Breast epithelium (tissue), 3 donors: ENCODE results near the gene PRDM15.

Experiments
- POLR2A ChIP-seq: fragments of 450-650 bp; IDR thresholded peaks from one replicate; pipeline ENCODE4 v1.6.1; 2016; ENCODE audit warnings: antibody characterized with exemption, mild to moderate bottlenecking, moderate library complexity
- POLR2AphosphoS5 ChIP-seq, 3 donors: sonication (generic); formaldehyde crosslinking; IDR thresholded peaks; one replicate each; pipeline ENCODE4 v1.6.1; 2017; ENCODE audit warnings: antibody characterized with exemption in 3 of 3
- TF ChIP-seq, protein P1 (sequence below), 3 donors: fragments of 450-650 bp; IDR thresholded peaks; one replicate each; pipeline ENCODE4 v1.5.1; 2016 to 2017; ENCODE audit warnings: antibody characterized with exemption in 3 of 3, mild to moderate bottlenecking in 3 of 3, moderate library complexity in 3 of 3

DNA sequence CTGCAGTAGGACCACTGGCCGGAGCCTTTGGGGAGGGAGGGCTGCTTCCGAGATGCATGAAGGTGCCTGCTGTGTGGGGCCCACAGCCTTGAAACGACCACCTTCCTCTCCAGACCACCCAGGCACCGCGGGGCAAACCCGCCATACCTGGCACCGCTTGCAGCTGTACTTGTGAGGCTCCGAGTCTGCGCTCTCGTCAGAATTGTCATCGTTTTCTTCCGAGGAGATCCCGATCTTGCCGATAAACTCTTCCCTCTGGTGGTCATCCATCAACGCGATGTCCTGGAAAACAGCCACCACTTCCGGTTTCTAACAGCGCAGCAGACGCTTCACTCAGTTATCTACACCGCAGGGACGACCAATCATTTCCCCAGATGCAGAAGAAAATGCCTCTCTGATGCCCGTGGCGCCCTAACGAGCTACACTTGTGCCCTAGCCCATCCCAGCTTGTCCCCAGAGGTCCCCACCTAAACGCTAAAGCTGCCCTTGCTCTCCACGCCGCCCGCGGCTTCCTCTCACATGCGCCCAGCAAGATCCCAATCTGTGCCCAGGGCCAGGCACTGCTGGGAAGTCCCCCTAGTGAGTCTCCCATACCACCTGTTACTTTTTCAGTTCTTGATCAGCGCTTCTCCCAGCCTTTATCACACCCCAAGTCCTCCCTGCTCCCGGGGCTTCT lies 57.2 kb downstream of the PRDM15 start:
- TF ChIP-seq, protein P1, sequence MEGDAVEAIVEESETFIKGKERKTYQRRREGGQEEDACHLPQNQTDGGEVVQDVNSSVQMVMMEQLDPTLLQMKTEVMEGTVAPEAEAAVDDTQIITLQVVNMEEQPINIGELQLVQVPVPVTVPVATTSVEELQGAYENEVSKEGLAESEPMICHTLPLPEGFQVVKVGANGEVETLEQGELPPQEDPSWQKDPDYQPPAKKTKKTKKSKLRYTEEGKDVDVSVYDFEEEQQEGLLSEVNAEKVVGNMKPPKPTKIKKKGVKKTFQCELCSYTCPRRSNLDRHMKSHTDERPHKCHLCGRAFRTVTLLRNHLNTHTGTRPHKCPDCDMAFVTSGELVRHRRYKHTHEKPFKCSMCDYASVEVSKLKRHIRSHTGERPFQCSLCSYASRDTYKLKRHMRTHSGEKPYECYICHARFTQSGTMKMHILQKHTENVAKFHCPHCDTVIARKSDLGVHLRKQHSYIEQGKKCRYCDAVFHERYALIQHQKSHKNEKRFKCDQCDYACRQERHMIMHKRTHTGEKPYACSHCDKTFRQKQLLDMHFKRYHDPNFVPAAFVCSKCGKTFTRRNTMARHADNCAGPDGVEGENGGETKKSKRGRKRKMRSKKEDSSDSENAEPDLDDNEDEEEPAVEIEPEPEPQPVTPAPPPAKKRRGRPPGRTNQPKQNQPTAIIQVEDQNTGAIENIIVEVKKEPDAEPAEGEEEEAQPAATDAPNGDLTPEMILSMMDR (IDR thresholded peaks at IDR 0.05) = no peak
- TF ChIP-seq POLR2A = no peak
- no peak for TF ChIP-seq POLR2AphosphoS5 (IDR thresholded peaks at IDR 0.05)
